ENCODE results near the gene TMEM132D.

The TMEM132D gene

GRCh38 chr12:129651951-129652350, 251.9 kb downstream of the TMEM132D start:
- DNase-seq, result no peak

GRCh38 chr12:129641926-129642325, 261.9 kb downstream of the TMEM132D start:
- DNase-seq, result no peak

DNA sequence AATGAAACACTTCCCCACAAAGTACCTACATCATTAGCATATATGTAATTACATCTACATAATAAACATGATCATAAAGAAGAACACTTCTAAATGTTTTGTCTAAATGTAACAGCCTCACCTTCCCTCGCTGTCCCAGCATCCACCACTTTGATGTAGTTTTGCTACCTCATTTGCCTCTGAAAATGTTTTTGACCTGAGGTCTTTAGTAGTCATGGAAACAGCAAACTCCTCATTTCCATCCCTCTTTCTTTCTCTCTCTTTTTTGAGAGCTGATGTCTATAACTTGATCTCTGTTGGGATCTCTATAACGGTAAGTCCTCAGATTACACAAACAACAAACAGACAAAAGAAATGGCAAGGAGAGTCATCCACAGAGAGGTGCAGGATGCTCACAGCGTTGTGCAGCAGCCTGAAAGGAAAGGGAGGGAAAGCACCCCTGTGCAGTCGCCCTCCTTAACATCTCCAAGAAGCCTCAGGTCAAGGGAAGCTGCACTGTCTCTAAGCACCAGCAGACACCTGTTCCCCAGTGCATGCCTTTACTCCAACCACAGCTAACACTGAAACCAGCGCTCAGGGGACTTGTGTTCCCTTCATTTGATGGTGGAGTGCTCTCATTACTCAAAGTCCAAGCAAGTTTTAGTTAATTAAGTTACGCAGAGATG, 268.7 kb downstream of the TMEM132D start:
- DNase-seq, result no peak

DNA sequence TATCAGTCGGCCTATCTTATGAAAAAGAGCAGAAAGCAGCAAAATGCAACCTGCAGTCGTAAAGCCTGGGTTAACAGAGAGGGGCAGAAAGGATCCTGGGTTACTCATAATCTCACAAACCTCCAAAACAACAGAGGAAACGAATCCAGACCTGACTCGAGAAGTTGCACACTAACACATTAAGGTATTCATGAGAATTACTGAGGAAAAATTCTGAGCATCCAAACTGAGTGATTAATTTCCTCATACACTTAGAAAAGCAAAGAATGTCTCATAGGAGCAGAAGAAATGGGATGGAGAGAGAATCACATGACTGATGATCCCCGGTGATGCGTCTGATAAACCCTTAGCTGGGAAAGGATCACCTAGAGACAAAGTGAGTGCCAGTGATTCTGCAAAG, 272.5 kb downstream of the TMEM132D start:
- DNase-seq, result no peak

DNA sequence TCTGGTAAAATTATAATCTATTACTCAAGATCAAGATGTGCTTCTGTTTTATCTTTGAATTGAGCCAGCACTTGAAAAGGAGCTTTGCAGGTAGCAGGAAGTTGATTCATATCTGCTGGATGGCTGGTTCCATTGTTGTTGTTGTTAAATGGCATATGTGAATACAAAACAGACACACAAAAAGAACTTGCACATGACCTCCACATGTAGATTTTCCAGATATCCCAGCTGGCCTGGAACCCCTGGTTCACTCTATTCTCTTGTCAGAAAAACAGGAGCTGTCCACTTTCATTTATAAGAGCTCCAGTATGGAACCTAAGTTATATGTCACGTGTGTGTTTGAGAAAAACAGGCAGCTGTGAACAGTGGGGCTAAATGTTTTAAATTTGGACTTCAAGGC, 273.9 kb downstream of the TMEM132D start:
- no peak for DNase-seq

- no peak for DNase-seq
These were observed 281.3 kb downstream of the TMEM132D start for GRCh38 chr12:129622566-129622965.

- DNase-seq, result no peak
These were observed 284.6 kb downstream of the TMEM132D start for GRCh38 chr12:129619271-129619670.

GRCh38 chr12:129617849-129618248, 286.0 kb downstream of the TMEM132D start:
- DNase-seq, result no peak

DNA sequence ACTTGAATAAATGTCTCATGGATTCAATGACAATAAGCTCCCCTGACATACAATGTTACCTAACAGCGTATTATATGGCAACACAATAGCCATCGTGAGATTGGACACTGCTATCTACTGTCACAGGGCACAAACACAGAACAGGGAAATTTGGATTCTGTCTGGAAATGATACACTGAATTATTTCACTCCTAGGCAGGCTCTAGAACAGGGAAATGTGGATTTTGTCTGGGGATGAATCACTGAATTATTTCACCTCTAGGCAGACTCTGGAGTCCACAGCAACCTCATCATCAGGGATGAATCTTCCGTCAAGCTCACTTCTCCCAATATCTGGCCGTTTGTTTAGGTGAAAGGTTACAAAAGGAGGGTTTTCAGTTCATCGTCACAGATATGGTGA, 288.8 kb downstream of the TMEM132D start:
- no peak for DNase-seq

DNA sequence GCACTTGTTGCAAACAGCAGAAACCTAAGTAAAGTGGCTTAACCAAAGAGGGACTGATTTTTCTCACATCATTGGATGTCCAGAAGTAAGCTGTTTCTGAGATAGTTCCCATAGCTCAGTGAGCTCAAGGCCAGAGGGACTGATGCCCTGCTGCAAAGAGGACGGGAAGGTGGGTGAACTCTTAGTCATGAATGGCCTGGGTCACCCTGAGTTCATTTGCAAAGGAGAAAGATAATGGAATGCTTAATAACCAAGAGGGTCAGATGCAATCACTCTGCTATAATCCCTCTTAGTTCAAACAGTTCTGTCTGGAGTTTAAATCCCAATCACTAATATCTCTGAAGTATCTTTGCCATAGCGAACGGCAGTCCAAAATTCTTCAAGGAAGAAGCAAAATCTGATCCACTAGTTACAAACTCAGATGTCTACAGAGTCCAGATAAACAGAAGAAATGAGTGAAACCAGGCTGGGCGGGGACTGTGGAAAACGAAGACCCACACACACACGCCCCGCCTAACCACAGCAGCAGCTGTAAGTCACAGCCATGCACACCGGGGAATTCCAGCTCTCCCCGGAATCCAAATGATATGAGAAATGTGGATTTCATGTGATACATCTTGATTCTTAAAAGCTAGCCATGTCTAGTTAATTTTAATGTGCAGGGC, 289.5 kb downstream of the TMEM132D start:
- DNase-seq, result no peak

GRCh38 chr12:129613314-129613713, 290.5 kb downstream of the TMEM132D start:
- DNase-seq, result no peak

DNA sequence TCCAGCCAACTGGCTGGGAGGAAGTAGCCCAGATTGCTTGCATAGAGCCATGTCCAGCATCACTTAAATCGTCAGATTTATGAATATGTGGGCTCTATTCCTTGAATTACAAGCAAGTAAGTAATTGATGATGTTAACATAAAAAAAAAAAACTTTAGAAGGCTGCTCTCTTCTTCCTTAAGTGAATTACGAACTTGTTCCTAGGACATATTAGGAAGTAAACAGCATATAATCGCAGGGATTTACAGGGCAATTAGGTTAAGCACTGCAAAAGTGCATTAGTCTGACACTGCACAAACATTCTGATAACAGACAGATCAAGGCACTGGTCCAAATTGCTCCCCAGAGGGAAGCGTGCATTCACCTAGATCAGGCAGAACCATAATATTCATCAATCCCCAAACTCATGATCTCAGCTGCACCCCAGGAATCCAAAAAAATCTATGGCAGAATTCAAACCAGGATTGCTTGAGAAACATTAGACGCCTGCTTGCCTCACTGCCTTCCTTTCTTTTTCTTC, 293.2 kb downstream of the TMEM132D start:
- no peak for DNase-seq

- DNase-seq, result no peak
These were observed 296.1 kb downstream of the TMEM132D start for GRCh38 chr12:129607756-129608155.

- DNase-seq, result no peak
These were observed 296.5 kb downstream of the TMEM132D start for GRCh38 chr12:129607301-129607700.

DNA sequence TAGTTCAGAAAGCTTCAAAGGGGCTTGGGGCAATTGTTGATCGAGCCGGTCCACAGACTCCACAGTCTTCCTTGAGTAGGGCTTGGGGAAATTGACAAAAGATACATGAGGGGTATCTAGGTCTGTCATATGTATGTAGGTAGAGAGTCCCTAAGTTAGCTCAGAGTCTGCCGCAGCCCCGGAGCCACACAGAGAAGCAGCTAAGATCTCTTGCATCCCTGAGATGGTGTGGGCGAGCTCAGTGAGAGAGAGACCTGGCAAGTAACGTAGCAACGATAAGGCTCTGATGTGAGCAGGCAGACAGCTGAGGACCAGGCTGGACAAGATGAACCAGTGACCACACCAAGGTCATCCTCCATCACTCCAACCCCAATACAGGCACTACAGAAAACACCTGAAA, 297.6 kb downstream of the TMEM132D start:
- DNase-seq, result no peak

- DNase-seq, result no peak
These were observed 298.2 kb downstream of the TMEM132D start for GRCh38 chr12:129605666-129606065.

GRCh38 chr12:129604506-129604905, 299.3 kb downstream of the TMEM132D start:
- DNase-seq, result no peak

GRCh38 chr12:129599406-129599805, 304.4 kb downstream of the TMEM132D start:
- no peak for DNase-seq

DNA sequence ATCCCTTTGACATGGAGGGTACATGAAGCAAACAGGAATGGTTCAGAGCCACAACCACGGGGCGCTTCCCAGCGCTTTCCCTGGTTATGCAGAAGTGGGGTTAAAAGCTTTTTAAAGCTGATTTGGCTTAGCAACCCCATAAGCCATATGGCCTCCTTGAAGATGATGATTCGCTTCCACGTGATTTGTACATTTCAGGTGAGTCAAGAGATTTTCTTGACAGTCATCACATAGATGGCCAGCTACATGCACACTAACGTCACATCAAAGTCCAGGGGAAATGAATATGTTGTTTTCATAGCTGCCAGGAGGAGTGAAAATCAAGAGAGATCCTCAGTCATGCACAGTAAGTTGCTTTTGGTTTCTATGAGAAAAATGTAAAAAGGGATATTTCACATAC, 309.7 kb downstream of the TMEM132D start:
- no peak for DNase-seq

GRCh38 chr12:129592449-129592848, 311.4 kb downstream of the TMEM132D start:
- DNase-seq, result no peak

DNA sequence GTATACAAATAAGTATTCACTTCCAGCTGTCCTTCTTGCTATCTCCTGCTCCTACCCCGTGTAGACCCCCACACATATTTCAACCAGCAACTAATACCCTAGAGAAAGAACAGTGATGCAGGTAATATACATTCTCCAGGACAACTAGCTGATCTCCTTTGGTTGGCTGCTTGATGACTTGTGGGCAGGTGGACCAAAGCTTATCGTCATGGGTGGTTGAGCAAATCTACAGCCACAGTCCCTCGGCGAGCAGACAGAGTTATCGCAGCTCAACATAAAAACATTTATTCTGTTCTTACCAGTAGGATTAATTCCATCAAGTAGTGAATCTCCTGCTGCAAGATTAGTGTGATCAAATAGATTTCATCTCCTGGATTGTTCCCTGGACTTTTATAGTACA, 314.3 kb downstream of the TMEM132D start:
- no peak for DNase-seq

DNA sequence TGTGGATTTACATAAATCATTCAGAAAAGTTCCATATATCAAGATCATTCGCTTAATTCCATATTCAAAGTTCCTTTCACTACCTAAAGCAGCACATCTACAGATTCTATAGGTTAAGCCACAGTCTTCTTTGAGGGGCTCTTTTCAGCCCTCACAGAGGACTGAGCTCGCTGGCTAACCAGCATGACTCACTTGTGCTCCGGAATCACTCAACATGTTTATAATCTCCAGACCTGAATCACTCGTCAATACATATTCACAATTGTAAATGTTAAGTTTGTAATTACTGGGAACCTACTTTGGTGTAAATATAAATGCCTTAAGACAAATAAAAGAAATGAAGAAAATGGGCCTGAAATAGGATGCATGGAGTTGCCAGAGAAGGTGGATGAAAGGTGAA, 315.7 kb downstream of the TMEM132D start:
- DNase-seq, result no peak

DNA sequence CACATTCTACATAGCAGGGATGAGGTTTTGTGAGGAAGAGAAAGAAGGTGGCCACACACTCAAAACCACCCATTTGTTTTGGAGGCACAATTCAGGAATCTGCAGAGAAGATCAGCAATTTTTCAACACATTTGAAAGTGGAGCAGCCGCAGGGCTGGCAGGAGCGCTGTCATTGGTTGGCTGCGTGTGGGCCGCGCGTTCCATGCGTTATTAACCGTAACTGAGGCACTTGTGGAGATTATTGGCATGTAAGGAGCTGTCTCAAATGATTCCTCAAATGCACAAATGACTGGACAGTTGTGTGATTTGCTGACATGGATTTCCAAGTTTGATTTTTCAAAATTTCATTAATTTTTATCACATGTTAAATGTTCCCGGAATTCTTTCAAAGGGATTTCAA, 318.5 kb downstream of the TMEM132D start:
- DNase-seq, result no peak

DNA sequence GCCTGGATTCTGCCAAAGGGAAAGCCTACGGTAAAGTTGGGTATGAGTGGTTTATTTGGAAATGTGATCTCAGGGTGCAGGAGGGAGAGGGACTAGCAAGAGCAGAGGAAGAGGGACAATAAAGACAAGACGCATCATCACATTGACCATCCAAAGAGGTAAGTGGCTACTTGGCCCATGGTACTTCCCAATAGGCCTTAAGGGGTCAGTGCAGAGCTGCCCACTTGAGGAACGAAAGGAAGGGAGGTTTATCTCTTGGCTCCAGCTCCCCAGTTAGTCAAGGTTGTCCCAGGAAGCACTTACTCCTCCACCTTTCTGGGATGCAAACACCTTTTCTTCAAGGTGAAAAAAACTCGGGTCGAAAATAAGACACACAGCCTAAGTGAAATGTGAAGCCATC, 323.9 kb downstream of the TMEM132D start:
- no peak for DNase-seq

Data from stimulated activated CD4-positive, alpha-beta T cell treated with anti-CD3 and anti-CD28 coated beads, Interleukin-2, amount 100 ng/mL, for 48 hours (primary cell).